ENCODE measurements around the gene DLG1.

DLG1 gene

GRCh38 chr3:197340521-197340871 is 42.1 kb upstream of the DLG1 start:
- TF ChIP-seq CTCF (IDR thresholded peaks at IDR 0.05; ENCODE audit: low read depth, low read length) = no peak
- in situ Hi-C loops (cut with HindIII; ENCODE audit: low sequenced_read_pairs) = no loop called here
- H3K4me3 ChIP-seq (ENCODE audit: low read depth, low read length) = no peak overlapping the region
- no peak for DNase-seq (ENCODE audit: low read depth, low spot score)

GRCh38 chr3:197339841-197340520 is 41.6 kb upstream of the DLG1 start:
- no peak overlapping the region for H3K4me3 ChIP-seq (ENCODE audit: low read depth, low read length)
- peak; percentile 81 for DNase-seq (ENCODE audit: low read depth, low spot score)
- TF ChIP-seq CTCF (IDR thresholded peaks at IDR 0.05; ENCODE audit: low read depth, low read length) = no peak
- in situ Hi-C loops (cut with HindIII; ENCODE audit: low sequenced_read_pairs) = no loop called here

- H3K4me3 ChIP-seq (ENCODE audit: low read depth, low read length) = no peak overlapping the region
- DNase-seq (ENCODE audit: low read depth, low spot score) = no peak
- no peak for TF ChIP-seq CTCF (IDR thresholded peaks at IDR 0.05; ENCODE audit: low read depth, low read length)
- in situ Hi-C loops (cut with HindIII; ENCODE audit: low sequenced_read_pairs) = no loop called here
Measured at GRCh38 chr3:197338586-197338985, 40.2 kb upstream of the DLG1 start.

GRCh38 chr3:197337656-197338055 is 39.2 kb upstream of the DLG1 start:
- TF ChIP-seq CTCF (IDR thresholded peaks at IDR 0.05; ENCODE audit: low read depth, low read length) = no peak
- H3K4me3 ChIP-seq (ENCODE audit: low read depth, low read length) = no peak overlapping the region
- in situ Hi-C loops (cut with HindIII; ENCODE audit: low sequenced_read_pairs) = no loop called here
- peak; percentile 34 for DNase-seq (ENCODE audit: low read depth, low spot score)

GRCh38 chr3:197337214-197337613 is 38.8 kb upstream of the DLG1 start:
- in situ Hi-C loops (cut with HindIII; ENCODE audit: low sequenced_read_pairs) = no loop called here
- DNase-seq (ENCODE audit: low read depth, low spot score) = no peak
- TF ChIP-seq CTCF (IDR thresholded peaks at IDR 0.05; ENCODE audit: low read depth, low read length) = no peak
- H3K4me3 ChIP-seq (ENCODE audit: low read depth, low read length) = no peak overlapping the region

GRCh38 chr3:197336348-197336747 is 37.9 kb upstream of the DLG1 start:
- in situ Hi-C loops (cut with HindIII; ENCODE audit: low sequenced_read_pairs) = no loop called here

More at GRCh38 chr3:197336348-197336747, 37.9 kb upstream of the DLG1 start:
- no peak overlapping the region for H3K4me3 ChIP-seq (ENCODE audit: low read depth, low read length)
- no peak for TF ChIP-seq CTCF (IDR thresholded peaks at IDR 0.05; ENCODE audit: low read depth, low read length)
- DNase-seq (ENCODE audit: low read depth, low spot score) = no peak
